ACHN (cell line): ENCODE measurements around the gene LRP5.

ENCODE experiments used
- DNase-seq: peaks from one replicate; pipeline ENCODE4 v3.0.0-alpha.2; 2015
- in situ Hi-C: cut with HindIII; loops from 2 replicates; pipeline ENCODE4 v1.10.0; 2017; ENCODE audit warnings: low sequenced_read_pairs, low pct_ligation_motif_present, low pct_unique_long_range_greater_than_20kb

Gene LRP5

DNA sequence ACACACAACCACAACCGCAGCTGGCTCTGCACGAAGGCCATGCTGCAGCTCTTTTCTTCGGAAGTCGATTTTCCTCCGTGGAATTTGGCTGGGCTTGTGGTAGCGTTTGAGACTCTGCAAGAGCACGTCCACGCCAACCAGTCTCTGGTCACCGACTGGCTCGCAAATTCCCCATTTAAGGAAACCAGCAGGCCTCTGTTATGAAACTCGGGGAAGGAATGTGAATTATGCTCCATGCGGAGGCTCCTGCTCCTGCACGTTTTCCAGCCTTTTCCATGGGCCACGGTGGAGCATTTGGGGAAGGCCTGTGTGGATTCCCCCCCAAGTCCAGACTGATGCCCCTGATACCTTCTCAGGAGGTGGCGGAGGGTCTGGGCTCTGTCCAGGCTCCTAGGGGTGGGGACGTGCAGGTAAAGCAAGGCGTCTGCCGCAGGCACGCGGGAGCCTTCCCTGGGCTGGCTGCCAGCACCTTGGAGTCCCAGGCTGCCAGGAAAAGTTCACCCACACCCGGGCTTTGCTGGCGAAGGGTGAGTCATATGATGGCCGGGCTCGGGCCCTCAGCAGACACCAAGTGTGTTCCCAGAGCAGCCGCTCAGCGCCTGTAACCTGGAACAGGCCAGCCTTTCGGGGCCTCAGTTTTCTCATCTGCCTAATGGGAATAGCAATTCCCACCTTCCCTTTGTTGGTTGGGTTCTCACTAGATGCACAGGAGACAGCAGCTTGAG, 41.9 kb downstream of the LRP5 start:
- peak; percentile 91 for DNase-seq
- in situ Hi-C loops, result no loop called here

DNA sequence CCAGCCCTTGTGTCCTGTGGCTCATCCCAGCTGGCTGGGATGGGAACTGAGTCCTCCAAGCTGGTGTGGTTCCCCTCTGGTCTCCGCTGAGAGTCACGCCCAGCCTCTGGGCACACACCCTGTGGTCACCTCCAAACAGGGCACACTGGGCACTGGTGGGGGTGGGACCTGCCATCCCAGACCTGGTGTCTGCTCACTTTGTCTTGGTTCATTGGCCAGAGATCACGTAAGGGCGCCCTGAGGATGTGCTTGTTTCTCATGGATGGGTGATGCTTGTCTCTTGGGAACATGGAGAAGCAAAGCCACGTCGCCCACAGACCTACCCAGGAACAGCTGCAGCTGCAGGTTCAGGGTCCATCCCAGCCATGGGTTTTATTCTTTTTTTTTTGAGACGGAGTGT, 43.1 kb downstream of the LRP5 start:
- in situ Hi-C loops, result no loop called here
- no peak for DNase-seq

DNA sequence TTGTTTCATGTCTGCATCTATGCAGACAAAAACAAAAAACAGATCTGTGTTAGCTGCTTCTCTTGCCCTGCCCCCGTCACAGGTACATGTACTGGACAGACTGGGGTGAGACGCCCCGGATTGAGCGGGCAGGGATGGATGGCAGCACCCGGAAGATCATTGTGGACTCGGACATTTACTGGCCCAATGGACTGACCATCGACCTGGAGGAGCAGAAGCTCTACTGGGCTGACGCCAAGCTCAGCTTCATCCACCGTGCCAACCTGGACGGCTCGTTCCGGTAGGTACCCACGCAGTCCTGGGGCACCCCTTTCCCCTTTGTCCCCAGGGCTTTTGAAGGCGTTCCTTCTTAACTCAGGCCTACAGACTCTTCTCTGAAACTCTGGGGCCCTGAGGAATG, 45.2 kb downstream of the LRP5 start:
- no peak for DNase-seq
- in situ Hi-C loops, result no loop called here

DNA sequence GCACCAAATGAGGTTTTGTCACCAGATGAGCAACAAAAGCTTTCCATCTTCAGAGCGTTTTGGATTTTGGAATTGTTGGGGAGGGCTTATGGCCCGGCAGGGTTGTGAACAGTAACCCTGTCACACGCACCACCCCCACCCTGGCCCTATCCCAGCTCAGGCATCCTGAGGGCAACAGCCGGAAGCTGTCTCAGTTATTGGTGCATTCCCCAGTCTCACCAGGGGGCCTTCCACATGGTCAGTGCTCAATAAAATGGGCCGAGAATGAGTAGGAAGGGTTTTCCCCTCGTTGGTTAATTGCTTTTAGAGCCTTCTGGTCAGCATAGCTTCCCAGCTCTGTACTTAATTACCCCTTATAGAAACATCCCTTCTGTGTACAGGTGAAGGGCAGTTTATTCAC, 46.0 kb downstream of the LRP5 start:
- DNase-seq, result no peak
- in situ Hi-C loops, result no loop called here

DNA sequence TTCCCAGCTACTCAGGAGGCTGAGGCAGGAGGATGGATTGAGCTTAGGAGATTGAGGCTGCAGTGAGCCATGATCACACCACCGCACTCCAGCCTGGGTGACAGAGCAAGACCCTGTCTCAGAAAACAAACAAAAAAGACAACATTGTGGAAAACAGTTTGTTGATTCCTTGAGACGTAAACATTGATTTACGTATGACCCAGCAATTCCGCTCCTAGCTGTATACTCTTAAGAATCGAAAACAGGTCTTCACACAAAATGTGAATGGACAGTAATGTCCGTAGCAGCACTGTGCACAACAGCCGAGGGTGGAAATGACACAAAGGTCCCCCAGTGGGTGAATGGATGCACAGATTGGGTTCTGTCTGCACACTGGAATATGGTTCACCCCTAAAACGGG, 49.3 kb downstream of the LRP5 start:
- in situ Hi-C loops, result no loop called here

DNA sequence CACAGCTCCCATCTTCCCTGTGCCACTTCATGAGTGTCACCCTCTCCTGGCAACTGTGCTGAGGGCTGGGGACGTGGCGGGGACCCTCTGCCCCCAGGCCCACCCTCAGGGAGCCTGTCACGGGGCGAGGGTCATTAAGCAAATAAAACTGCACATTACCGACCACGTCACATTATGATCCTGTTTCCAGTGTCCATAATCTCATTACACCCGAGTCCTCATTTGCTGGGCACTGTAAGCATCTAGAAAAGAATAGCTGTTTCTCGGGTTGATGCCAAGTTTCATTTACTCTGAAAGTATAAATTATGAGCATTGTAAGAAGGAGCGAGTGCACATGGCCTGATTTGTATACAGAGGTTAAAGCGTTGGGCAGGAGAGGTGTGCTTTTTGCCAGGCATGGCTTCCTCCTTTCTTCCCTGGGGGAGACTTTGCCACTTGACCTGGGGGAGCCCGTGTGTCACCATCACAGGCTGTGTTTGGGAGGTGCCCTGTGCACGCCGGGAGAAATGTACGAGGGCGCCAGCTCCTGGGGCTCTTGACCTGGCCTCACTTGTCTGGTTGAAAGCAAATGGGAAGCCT, 50.5 kb downstream of the LRP5 start:
- in situ Hi-C loops, result no loop called here
- no peak for DNase-seq

More for the DNA sequence above, 49.3 kb downstream of the LRP5 start:
- DNase-seq, result no peak

DNA sequence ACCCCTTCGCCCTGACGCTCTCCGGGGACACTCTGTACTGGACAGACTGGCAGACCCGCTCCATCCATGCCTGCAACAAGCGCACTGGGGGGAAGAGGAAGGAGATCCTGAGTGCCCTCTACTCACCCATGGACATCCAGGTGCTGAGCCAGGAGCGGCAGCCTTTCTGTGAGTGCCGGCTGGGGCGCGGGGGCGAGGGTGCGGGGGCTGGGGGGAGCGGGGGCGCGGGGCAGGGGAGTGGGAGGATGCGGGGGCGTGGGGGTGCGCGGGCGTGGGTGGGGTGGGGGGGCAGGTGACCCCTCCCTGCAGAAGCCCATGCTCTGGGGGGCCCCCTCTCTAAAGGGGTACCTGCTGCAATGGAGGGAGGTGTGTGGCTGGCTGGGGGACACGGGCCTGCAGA, 51.4 kb downstream of the LRP5 start:
- DNase-seq, result no peak
- in situ Hi-C loops, result no loop called here

DNA sequence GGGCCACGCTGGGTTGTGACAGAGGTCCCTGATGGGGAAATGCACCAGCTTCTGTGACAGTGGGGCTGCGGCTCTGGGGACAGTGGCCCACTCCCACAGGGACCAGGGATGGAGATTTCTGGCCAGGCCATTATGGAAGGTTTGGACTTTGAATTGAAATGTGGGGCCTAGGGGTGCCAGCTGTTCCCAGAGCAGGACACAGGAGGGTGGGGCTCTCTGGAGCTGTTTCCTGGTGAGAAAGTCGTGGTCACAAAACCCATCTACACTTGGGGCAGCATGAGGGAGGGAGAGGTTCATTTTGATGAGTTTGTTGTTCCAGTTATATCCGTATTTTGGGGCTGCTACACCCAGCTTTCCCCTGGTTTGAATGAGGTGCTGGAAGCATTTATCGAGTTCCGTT, 52.2 kb downstream of the LRP5 start:
- in situ Hi-C loops, result no loop called here
- no peak for DNase-seq

DNA sequence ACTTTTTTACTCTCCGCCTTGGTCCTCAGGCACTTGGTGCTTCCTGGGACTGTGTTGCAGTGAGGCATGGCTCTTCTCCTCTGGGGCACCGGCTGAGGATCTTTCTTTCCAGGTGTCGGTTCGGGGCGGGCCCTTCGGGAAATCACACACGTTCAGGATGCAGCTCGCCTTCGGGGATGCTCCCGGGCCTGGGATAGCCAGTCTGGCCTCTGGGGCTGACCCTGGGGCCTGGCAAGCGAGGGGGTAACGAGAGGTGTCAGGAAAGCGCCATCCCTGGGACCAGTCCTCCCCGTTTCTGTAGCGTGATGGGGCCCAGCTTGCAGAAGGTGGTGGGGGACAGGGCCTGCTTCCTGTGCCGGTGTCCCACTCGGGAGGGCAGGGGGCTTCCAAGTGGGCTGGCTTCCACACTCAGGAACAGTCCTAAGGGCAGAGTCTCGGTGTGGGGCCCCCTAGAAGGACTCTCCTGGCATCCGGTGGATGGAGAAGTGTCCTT, 53.6 kb downstream of the LRP5 start:
- in situ Hi-C loops, result no loop called here

DNA sequence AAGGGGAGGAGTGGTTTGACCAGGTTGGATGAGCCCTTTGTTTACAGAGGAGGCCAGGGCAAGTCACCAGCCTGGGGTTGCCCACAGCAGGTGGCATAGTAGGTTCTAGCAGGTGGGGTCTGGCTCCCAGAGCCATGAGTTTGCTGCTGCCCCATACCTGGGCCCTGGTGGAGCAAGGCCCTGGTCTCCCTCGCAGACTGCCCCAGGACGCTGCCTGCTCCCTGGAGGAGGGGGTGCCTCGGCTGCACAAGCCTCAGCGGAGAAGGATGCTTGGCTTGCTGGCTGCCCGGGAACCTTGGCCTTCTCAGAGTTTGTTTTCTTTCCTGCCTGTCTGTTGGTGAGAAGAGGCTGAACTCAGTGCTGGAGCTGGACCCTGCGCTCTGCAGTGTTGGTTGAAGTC, 54.9 kb downstream of the LRP5 start:
- no peak for DNase-seq
- in situ Hi-C loops, result no loop called here

More for the DNA sequence above, 53.6 kb downstream of the LRP5 start:
- no peak for DNase-seq

DNA sequence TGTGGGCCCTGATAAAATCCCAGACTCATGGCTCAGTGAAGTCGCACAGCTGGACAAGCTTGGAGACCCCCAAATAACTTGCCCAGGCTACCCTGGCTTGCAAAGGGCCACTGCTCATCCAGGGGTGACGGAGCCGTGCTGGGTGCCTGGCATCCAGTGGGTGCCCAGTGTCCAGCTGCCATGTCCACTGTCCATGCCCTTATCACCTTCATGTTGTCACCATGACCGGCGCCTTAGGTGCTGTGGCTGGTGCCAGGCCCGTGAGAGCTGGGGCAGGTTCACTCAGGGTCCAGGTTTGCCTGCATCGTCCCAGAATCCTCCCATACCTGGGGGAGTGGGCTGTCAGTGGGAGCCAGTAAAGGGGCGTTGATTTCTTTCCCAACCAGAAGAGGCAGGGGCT, 57.4 kb downstream of the LRP5 start:
- in situ Hi-C loops, result no loop called here
- DNase-seq, result no peak

DNA sequence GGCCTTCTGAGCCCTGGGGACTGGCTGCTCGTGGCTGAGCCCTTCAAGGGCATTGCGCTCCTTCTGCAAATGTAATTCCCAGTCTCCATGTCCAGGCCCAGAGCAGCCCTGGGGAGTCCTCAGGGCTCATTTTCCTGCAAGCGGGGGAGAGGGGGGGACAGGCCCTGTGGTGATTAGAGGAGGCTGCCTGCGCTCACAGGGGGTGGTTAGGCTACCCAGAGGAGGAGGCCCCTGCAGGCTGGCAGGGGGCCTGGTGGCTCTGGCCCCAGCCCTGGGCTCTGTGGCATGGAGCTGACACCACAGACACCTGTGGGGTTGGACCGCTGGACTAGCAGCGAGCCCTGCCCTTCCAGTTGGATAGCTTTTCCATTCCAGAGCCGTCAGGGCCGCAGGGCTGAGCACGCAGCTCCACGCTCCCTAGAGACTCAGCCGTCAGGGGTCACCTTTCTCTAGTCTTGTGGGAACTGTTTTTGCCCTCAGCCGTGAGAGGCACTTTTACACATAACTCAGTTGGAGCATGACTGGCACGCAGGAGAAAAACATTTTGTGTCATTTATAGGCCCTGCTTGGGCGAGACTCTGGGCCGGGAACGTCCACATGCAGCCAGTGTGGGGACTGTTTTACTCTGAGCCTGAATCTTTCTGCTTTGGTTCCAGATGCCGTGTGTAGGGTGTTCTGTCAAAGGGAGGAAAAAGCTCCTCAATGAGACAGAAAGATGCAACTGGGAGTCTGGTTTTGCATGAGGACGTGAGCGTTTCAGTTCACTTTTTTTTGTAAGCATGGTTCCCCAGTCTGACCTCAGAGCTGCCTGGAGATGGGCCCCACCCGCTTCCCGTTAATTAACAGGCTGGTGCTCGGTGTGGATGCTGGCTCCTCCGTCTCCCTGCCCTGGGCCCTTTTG, 58.1 kb downstream of the LRP5 start:
- in situ Hi-C loops, result no loop called here
- no peak for DNase-seq

DNA sequence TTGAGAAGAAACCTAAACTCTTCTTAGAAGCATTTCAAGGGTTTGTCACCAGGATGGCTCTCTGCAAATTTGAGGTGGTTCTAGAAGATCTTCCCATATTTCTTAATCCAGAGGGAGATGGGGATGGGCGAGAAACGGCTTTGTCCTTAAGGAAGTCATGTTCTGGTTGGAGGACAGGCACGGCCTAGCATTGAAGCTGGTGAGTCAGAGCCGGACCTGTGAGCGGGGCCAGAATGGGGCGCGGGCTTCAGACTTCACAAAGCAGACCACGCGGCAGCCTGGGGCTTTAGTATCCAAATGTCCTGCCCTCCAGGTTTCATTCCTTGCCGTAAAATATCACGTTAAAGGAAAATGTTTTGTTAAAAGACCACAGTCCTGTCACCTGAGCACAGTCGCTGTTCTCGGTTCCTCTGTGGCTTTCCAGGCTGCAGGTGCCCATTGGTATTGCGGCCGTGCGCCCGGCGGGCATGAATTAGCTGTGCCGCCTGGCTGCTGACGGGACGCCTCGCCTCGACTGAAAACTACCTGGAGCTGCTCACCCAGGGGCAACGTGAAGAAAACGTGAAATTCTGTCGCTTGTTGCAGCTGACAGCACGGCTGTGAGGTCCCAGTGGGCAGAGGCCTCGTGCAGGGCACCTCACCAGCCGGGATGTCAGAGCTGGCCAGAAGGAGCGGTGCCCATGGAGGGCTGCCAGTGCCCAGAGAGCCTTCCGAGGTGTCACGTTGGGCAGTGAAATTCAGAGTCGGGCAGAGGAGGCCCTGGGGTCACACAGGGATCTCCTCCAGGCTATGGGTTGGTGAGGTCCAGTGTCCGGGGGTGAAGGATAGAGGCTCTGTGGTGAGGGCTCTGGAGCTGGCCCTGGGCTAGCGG, 59.0 kb downstream of the LRP5 start:
- no peak for DNase-seq
- in situ Hi-C loops, result no loop called here

DNA sequence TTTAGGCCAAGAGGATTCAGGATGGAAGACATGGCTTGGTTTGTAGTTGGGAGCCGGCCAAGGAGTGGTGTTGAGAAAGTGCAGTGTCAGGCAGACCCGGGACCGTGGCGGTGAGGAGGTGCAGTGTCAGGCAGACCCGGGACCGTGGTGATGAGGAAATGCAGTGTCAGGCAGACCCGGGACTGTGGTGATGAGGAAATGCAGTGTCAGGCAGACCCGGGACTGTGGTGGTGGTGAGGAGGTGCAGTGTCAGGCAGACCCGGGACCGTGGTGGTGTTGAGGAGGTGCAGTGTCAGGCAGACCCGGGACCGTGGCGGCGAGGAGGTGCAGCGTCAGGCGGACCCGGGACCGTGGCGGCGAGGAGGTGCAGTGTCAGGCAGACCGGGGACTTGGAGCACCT, 59.7 kb downstream of the LRP5 start:
- no peak for DNase-seq
- in situ Hi-C loops, result no loop called here

DNA sequence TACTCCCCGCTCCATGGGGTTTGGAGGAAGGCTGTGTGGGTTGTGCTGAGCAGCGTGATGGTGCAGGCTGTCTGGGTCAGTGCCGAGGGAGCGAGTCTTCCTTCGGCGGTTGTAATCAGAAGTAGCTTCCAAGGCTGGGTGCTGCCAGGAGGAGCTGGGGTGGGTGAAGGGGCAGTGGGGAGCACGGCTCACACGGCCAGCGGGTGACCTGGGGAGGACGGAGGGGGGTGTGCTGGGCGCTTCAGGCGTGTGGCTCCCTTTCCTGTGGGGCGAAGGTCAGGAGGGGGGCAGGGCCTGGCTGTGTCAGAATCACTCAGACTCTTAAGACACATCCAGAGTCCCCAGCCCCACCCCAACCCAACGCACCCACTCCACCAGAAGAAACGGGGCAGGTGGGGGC, 60.2 kb downstream of the LRP5 start:
- no peak for DNase-seq
- in situ Hi-C loops, result no loop called here

DNA sequence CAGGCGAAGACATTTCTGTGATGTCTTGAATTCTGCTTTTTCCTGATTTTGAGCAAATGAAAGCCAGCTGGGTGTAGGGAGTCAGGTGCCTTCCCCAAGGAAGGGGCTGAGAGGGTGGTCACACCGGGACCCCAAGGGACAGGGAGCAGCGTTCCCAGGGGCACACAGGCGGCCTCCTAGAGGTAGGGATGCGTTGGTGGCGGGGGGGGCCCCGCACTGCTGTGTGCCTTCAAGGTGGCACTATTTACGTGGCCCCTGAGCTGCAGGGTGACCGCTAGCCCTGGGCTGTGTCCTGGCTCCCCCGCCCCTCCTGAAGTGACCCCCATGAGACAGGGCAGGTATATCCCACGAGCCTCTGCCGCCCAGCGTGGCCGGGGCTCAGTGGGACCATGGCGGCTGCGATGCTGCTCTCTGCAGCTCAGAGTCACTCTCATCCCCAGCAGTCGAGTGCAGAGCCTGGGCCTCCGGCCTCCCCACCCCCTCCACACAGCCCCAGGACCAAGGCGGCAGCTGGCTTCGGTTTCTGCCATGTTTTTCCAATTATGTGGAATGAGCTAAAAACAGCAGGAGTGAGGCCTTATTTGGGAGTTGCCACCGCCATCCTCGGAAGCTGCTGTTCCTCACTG, 60.9 kb downstream of the LRP5 start:
- in situ Hi-C loops, result no loop called here
- no peak for DNase-seq

DNA sequence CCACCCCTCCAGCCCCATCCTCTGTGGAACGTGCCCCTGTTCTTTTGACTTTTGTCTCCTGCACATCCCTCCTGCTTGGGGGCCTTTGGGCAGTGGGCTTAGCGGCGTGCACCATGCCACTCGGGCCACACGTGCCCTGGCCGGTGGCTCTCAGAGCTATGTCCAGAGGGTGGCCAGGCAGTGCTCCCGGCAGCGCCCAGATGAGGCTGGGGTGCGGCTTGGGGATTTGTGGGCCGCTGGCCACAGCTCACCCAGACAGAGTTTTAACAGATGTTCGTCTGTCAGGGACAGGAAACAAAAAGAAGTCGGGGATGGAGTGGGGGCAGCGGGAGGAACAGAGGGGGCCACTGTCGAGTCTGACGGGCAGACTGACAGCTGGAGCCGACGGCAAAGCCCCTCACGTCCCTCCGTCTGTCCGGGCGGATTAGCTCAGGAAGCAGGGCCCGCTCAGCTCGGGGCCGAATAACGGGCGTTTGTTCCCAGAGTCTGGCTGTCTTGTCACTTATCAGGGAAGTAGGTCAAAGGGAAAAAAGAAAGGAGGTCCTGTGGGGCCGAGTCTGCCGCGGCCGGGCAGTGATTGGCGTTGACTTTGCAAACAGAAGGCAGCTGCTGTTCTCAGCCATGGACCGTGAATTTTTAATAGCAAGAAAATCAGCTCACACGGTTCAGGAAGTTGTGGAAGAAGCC, 61.6 kb downstream of the LRP5 start:
- in situ Hi-C loops, result no loop called here
- no peak for DNase-seq

DNA sequence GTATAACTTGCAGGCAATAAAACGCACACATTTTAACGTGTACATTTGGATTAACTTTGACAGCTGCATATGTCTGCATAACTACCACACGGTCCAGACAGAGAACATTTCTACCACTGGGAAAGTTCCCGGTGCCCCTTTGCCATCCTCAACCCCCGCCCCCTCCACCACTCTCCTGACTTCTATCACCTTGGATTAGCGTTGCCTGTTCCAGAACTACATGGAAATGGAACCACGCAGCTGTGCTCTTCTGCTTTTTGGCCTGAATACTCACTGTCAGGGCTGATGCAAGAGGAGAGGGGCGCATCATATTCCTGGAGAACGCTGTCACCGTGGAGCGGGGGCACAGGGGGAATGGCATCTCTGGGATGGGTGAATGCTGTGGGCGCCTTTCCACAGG, 62.1 kb downstream of the LRP5 start:
- in situ Hi-C loops, result no loop called here
- DNase-seq, result no peak
